AG10803 (cell line): ENCODE results near the gene SHH.

Experiments used
- DNase-seq: peaks from one replicate; pipeline ENCODE4 v3.0.0; 2010; ENCODE audit warnings: low read depth
- H3K4me3 ChIP-seq: 2 replicates; pipeline ENCODE4 v1.5.1; 2011; ENCODE audit warnings: mild to moderate bottlenecking, low read length, control low read depth
- TF ChIP-seq, protein P1 (sequence below): conservative IDR thresholded peaks from 2 replicates; pipeline ENCODE4 v1.5.1; 2011; ENCODE audit warnings: mild to moderate bottlenecking, low read length, control low read depth, inconsistent platforms

Gene SHH

DNA sequence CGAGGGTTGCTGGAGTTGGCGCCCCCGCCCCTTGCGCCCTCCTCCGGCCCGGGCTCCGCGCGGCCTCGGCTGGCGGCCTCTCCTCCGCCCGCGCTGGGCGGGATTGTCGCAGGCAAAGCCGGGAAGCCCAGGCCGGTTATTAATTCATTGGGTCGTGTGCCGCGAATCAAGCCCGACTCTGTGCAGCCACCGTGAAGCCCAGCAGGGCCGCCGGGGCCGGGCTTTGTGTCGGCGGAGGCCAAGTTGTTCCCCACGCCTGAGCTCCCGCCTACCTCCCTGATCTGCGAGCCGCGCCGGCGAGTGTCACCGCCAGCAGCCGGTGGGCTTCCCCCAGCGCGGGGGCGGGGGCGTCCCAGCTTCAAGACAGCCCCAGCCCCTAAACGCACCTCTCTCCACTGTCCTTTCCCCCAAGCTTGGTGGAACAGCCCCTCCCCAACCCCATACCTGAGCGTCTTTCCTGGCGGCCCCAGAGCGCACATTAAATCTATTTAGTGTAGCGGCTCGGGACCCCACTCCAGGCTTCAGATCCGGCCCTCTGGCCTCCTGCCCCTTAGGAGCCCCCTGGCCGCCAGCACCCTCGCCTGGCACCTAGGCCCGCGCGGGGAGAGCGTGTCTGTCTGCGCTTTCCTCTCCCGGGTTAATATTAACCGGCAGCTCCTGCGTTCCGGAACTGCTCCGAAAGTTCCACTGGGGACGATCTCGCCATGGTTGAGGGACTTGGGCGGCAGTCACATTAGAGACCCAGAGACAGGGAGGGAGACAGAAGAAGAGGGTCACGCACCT lies 3.5 kb downstream of the SHH start:
- H3K4me3 ChIP-seq: no peak overlapping the region
- DNase-seq: no peak
- TF ChIP-seq, protein P1, sequence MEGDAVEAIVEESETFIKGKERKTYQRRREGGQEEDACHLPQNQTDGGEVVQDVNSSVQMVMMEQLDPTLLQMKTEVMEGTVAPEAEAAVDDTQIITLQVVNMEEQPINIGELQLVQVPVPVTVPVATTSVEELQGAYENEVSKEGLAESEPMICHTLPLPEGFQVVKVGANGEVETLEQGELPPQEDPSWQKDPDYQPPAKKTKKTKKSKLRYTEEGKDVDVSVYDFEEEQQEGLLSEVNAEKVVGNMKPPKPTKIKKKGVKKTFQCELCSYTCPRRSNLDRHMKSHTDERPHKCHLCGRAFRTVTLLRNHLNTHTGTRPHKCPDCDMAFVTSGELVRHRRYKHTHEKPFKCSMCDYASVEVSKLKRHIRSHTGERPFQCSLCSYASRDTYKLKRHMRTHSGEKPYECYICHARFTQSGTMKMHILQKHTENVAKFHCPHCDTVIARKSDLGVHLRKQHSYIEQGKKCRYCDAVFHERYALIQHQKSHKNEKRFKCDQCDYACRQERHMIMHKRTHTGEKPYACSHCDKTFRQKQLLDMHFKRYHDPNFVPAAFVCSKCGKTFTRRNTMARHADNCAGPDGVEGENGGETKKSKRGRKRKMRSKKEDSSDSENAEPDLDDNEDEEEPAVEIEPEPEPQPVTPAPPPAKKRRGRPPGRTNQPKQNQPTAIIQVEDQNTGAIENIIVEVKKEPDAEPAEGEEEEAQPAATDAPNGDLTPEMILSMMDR: no peak

DNA sequence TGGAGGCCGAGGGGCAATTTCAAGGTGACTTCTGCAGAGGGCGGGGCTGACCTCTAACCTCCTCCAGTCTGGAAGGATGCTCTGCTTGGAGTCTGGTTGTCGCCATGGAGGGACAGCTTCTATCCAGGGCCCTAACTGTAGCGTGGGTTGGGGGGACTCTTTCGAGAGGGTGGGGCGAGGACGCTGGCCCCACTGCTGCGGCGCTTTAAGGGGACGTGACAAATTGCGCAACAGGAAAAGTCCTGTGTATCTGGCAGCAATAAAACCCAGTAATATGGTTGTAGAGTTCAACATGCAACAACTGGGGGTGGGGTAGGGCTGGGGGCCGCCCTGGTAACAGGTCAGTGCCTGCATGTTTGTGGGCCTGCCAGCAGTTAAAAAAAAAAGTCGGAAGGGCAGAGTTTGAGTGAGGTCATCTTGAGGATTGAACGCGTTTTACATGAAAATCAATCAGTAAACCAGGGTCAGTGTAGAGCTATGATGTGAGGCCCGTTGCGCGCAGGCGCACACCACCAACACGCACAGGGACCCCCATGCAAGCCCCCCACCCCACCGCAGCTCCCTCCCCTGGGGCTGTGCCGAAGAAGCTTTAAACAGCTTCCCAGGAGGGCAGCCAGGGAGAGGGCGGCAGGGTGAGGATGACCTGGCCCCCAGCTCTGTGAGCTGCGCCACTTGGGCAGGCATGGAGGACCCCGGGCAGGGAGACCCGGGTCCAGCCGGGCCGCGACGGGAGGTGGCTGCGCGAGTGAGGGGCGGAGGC lies 4.3 kb downstream of the SHH start:
- H3K4me3 ChIP-seq: no peak overlapping the region
- no peak for DNase-seq
- TF ChIP-seq, protein P1: no peak

DNA sequence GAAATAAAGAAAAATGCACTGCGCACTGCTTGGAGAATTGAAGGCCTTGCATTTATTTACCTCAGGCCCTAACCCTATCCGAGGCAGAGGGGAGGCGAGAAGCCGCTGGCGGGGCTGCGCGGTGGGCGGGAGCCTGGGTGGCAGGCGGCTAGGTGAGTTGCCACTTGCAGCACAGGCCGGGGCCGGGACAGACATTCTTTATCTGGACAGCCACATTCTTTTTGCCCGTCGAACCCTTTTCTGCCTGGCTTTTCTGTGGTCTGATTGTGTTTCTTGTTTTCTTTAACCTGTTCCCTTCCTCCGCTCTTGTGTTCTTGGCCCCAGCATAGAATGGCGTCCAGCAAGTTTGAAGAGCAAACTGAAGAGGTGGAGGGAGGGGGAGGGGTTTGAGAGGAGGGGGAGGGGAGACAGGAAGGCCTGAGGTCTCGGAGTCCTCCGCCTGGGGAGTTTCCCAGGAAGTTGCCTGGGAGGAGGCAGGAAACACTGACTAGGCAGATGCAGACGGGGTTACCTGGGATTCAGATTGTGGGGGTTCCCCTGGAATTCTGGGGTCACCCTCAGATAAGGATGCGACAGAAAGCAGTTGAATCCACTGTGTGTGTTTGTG lies 5.1 kb downstream of the SHH start:
- TF ChIP-seq, protein P1: no peak
- no peak for DNase-seq
- no peak overlapping the region for H3K4me3 ChIP-seq

DNA sequence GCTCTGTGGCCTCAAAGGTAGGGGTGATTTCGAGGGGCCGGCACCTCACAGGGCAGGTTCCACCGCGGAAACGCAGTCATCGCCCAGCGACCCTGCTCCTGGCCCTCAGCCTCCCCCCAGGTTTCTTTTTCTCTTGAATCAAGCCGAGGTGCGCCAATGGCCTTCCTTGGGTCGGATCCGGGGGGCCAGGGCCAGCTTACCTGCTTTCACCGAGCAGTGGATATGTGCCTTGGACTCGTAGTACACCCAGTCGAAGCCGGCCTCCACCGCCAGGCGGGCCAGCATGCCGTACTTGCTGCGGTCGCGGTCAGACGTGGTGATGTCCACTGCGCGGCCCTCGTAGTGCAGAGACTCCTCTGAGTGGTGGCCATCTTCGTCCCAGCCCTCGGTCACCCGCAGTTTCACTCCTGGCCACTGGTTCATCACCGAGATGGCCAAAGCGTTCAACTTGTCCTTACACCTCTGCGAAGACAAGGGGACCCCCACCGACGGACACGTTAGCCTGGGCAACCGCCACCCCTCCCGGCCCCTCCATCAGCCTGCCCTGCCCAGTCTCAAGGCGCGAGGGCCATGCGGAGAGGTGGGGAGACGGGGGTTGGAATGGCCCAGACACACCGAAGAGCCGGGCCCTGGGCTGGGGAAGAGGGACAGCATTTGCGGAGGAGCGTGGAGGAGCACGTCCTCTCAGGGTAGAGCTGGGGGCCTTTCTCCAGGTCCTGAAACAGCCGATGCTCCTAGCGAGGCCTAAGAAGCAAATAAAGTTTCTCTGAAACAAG lies 6.0 kb downstream of the SHH start:
- H3K4me3 ChIP-seq: no peak overlapping the region
- TF ChIP-seq, protein P1: no peak
- DNase-seq: no peak

DNA sequence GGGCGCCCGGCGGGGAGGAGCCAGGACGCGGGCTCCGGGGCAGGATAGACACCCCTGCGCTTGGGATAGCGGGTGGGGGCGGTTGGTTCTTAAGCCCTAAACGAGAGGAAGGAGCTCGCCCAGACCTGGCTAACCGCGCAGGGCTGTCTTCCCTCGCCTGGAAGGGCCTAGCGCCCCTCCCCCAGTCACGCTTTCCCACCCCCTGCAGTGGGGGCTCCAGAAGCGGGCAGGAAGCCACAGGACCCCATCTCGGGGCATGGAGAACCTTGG lies 6.5 kb downstream of the SHH start:
- peak overlapping the region; percentile 31 for H3K4me3 ChIP-seq
- no peak for DNase-seq
- TF ChIP-seq, protein P1: no peak

DNA sequence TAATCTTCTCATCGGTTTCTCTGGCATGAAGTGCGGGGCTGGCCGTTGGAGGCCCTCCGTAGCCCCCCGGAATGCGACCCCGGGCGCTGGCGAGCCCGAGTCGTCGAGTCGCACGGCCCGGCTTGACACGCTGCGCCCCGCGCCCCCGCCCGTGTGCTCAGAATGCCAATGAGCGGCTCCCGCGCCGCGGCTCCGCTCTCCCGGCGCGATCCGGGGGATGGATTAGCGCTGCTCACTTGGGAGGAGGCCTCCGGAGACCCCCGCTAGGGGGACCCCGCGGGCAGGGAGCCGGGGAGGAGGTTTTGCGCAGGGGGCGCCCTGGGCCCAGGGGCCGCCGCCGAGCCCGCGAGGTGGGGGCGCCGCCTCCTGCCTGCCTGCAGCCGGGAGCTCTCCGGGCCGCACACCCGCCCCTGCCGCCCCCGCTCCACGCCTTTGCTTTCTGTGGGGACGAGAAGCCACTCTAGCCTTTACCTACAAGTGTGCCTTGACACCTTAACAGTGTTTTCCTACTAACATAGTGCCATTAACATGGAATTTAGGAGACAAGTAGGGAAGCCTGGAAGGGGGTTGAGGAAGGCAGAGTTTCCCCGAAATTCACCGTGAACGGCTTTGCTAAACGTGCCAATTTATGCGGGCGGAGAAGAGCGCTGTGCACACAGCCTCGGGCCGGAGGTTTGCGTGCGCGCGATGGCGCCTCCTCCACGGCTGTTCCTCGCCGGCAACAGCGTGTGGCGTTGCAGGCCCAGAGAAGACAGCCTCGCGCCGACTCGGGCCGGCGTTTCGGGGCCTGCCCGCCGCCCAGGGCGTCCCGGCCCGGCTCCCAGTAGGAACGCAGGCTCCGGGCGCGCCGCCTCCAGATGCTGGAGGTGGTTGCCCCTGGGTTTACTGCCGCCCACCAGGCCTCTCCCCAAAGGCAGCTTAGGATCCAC lies 7.1 kb downstream of the SHH start:
- H3K4me3 ChIP-seq: peak overlapping the region; percentile 50
- TF ChIP-seq, protein P1: peak; percentile 28
- DNase-seq: peak; percentile 57
